HEK293 (cell line): ENCODE measurements around the gene FBL.

Source experiments
- CTCF ChIA-PET: fragments of 350-600 bp; formaldehyde crosslinking; extraction: SDS; loops from one replicate; lab custom pipeline; 2021; ENCODE audit warnings: antibody characterized with exemption; lab: Yijun Ruan, JAX
- POLR2A ChIA-PET: fragments of 300-600 bp; formaldehyde crosslinking; extraction: SDS; loops from one replicate; lab custom pipeline; 2020; ENCODE audit warnings: antibody characterized with exemption, inconsistent platforms; lab: Yijun Ruan, JAX
- H3K27ac ChIP-seq: fragments of 200-500 bp; sonication (Bioruptor generic); 2 replicates; pipeline ENCODE4 v1.5.1; 2014; ENCODE audit warnings: low read depth, low read length, control low read depth, inconsistent platforms; ENCODE audit errors: extremely low read depth
- H3K36me3 ChIP-seq, 2 experiments: fragments of 200-500 bp in 1 of 2; sonication (Bioruptor generic) in 1 of 2; 1 replicate in 1 of 2; 2 replicates in 1 of 2; pipeline ENCODE4 v1.5.1; 2014 to 2017; ENCODE audit warnings: inconsistent platforms in 2 of 2, low read length in 2 of 2; ENCODE audit not compliant: control insufficient read depth in 2 of 2, insufficient read depth in 1 of 2
- H3K4me1 ChIP-seq: fragments of 200-500 bp; sonication (Bioruptor generic); 2 replicates; pipeline ENCODE4 v1.5.1; 2014; ENCODE audit warnings: mild to moderate bottlenecking, low read length, inconsistent platforms; ENCODE audit not compliant: control insufficient read depth, insufficient read depth
- H3K4me3 ChIP-seq: 2 replicates; pipeline ENCODE4 v1.5.1; 2011; ENCODE audit warnings: low read depth, mild to moderate bottlenecking, control low read depth, low read length, moderate library complexity
- H3K9me3 ChIP-seq: fragments of 200-500 bp; sonication (Bioruptor generic); 2 replicates; pipeline ENCODE4 v1.5.1; 2014; ENCODE audit warnings: low read depth, low read length, inconsistent platforms; ENCODE audit not compliant: control insufficient read depth, insufficient read depth
- BCL11B ChIP-seq: fragments of 450-650 bp; formaldehyde crosslinking; IDR thresholded peaks from 2 replicates; pipeline ENCODE4 v1.5.1; 2016; ENCODE audit warnings: low read depth, missing biosample characterization, missing genetic modification characterization
- EGR2 ChIP-seq: fragments of 450-650 bp; formaldehyde crosslinking; IDR thresholded peaks from 2 replicates; pipeline ENCODE4 v1.5.1; 2016; ENCODE audit warnings: low read depth, missing biosample characterization, missing genetic modification characterization
- GLIS1 ChIP-seq: fragments of 450-650 bp; formaldehyde crosslinking; IDR thresholded peaks from 2 replicates; pipeline ENCODE4 v1.5.1; 2016; ENCODE audit warnings: missing biosample characterization, missing genetic modification characterization
- GLIS2 ChIP-seq: fragments of 450-650 bp; formaldehyde crosslinking; IDR thresholded peaks from 2 replicates; pipeline ENCODE4 v1.5.1; 2016; ENCODE audit warnings: missing biosample characterization, missing genetic modification characterization
- KLF9 ChIP-seq: fragments of 450-650 bp; formaldehyde crosslinking; IDR thresholded peaks from 2 replicates; pipeline ENCODE4 v1.5.1; 2016; ENCODE audit warnings: missing biosample characterization, missing genetic modification characterization, low read depth
- SP2 ChIP-seq: fragments of 450-650 bp; formaldehyde crosslinking; IDR thresholded peaks from 2 replicates; pipeline ENCODE4 v1.5.1; 2016; ENCODE audit warnings: missing biosample characterization, missing genetic modification characterization
- SP3 ChIP-seq: fragments of 450-650 bp; formaldehyde crosslinking; IDR thresholded peaks from 2 replicates; pipeline ENCODE4 v1.5.1; 2016; ENCODE audit warnings: missing biosample characterization, missing genetic modification characterization
- ZBTB17 ChIP-seq: fragments of 450-650 bp; formaldehyde crosslinking; IDR thresholded peaks from 2 replicates; pipeline ENCODE4 v1.5.1; 2016; ENCODE audit warnings: missing biosample characterization, missing genetic modification characterization
- ZBTB8A ChIP-seq: fragments of 450-650 bp; formaldehyde crosslinking; IDR thresholded peaks from 2 replicates; pipeline ENCODE4 v1.5.1; 2016; ENCODE audit warnings: missing biosample characterization, missing genetic modification characterization
- ZFHX2 ChIP-seq: fragments of 450-650 bp; formaldehyde crosslinking; conservative IDR thresholded peaks from 2 replicates; pipeline ENCODE4 v1.5.1; 2016; ENCODE audit warnings: missing biosample characterization, missing genetic modification characterization
- ZFP37 ChIP-seq: fragments of 450-650 bp; formaldehyde crosslinking; IDR thresholded peaks from 2 replicates; pipeline ENCODE4 v1.5.1; 2016; ENCODE audit warnings: missing biosample characterization, missing genetic modification characterization
- ZIC2 ChIP-seq: fragments of 450-650 bp; formaldehyde crosslinking; IDR thresholded peaks from 2 replicates; pipeline ENCODE4 v1.5.1; 2016; ENCODE audit warnings: missing biosample characterization, missing genetic modification characterization
- ZNF121 ChIP-seq: fragments of 450-650 bp; formaldehyde crosslinking; IDR thresholded peaks from 2 replicates; pipeline ENCODE4 v1.5.1; 2016; ENCODE audit warnings: missing biosample characterization, missing genetic modification characterization
- ZNF16 ChIP-seq: fragments of 450-650 bp; formaldehyde crosslinking; IDR thresholded peaks from 2 replicates; pipeline ENCODE4 v1.5.1; 2016; ENCODE audit warnings: low read depth, missing biosample characterization, missing genetic modification characterization
- ZNF335 ChIP-seq: fragments of 450-650 bp; formaldehyde crosslinking; conservative IDR thresholded peaks from 2 replicates; pipeline ENCODE4 v1.5.1; 2016; ENCODE audit warnings: missing biosample characterization, missing genetic modification characterization
- ZNF416 ChIP-seq: fragments of 450-650 bp; formaldehyde crosslinking; IDR thresholded peaks from 2 replicates; pipeline ENCODE4 v1.5.1; 2016; ENCODE audit warnings: missing biosample characterization, missing genetic modification characterization
- ZNF549 ChIP-seq: fragments of 450-650 bp; IDR thresholded peaks from 2 replicates; pipeline ENCODE4 v1.5.1; 2018; ENCODE audit warnings: missing biosample characterization, missing genetic modification characterization, mild to moderate bottlenecking, inconsistent platforms, moderate library complexity
- ZNF561 ChIP-seq: fragments of 450-650 bp; IDR thresholded peaks from 2 replicates; pipeline ENCODE4 v1.5.1; 2018; ENCODE audit warnings: missing biosample characterization, missing genetic modification characterization, borderline replicate concordance
- ZNF626 ChIP-seq: fragments of 450-650 bp; sonication (Bioruptor Pico); formaldehyde crosslinking; IDR thresholded peaks from 2 replicates; pipeline ENCODE4 v1.5.1; 2018; ENCODE audit warnings: missing biosample characterization, missing genetic modification characterization, inconsistent platforms
- ZNF785 ChIP-seq: fragments of 450-650 bp; formaldehyde crosslinking; IDR thresholded peaks from 2 replicates; pipeline ENCODE4 v1.5.1; 2016; ENCODE audit warnings: missing biosample characterization, missing genetic modification characterization
- TF ChIP-seq, protein P1 (sequence below): fragments of 450-650 bp; formaldehyde crosslinking; IDR thresholded peaks from 2 replicates; pipeline ENCODE4 v1.5.1; 2016; ENCODE audit warnings: missing biosample characterization, missing genetic modification characterization
- TF ChIP-seq, protein P2 (sequence below): fragments of 450-650 bp; formaldehyde crosslinking; IDR thresholded peaks from 2 replicates; pipeline ENCODE4 v1.5.1; 2017; ENCODE audit warnings: missing biosample characterization, missing genetic modification characterization
- TF ChIP-seq, protein P3 (sequence below): fragments of 450-650 bp; formaldehyde crosslinking; IDR thresholded peaks from 2 replicates; pipeline ENCODE4 v1.5.1; 2016; ENCODE audit warnings: missing biosample characterization, missing genetic modification characterization
- TF ChIP-seq, protein P4 (sequence below): fragments of 450-650 bp; formaldehyde crosslinking; IDR thresholded peaks from 2 replicates; pipeline ENCODE4 v1.5.1; 2016; ENCODE audit warnings: missing biosample characterization, missing genetic modification characterization
- TF ChIP-seq, protein P5 (sequence below): fragments of 450-650 bp; formaldehyde crosslinking; IDR thresholded peaks from 2 replicates; pipeline ENCODE4 v1.5.1; 2016; ENCODE audit warnings: missing biosample characterization, missing genetic modification characterization

The FBL gene

DNA sequence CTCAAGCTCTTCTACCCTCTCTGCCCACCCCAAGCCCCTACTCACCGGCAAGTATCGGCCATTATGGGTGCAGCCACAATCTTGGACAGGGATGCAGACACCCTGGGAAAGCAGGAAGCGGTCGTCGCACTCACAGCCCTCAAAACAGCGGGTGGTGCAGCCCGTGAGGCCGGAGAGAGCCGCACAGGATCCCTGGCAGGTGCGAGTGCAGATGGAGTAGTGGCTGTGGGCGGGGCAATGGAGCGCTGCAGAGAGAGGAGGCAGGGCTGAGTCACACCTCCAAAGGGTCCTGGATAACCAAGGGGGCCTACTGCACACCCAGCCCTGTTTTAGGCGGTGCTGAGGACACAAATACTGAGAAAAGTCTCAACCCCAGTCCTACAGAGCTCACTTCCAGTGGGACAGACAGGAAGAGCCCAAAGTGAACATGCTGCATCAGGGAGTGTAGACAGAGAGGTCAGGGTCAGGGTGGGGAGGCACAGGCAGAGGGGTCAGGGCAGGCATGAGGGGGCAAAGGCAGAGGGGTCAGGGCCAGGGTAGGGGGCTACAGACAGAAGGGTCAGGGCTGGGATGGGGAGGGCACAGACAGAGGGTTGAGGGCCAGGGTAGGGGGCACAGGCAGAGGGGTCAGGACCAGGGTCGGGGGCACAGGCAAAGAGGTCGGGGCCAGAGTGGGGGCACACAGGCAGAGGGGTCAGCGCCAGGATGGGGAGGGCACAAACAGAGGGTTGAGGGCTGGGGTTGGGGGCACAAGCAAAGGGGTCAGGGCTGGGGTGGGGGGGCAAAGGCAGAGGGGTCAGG, 24.2 kb upstream of the FBL start:
- ChIA-PET POLR2A (interaction anchor here (0.7 to 1.5 kb wide), 3 partner anchors 24 to 100 kb away, joined by 3 to 5 read pairs (median 5); partner anchors contain the start of genes FBL and PSMC4), CTCF (interaction anchor here (2.8 kb wide), 1 partner anchor 26 kb away, joined by 13 read pairs; no protein-coding TSS in a partner anchor)
- peaks cover 6% of the 10 kb centered on the region for H3K4me1 ChIP-seq
- H3K9me3 ChIP-seq, result no peaks in the 10 kb centered on the region
- no peak overlapping the region for H3K4me3 ChIP-seq
- H3K27ac ChIP-seq, result no peak overlapping the region
- no peaks in the 10 kb centered on the region for H3K36me3 ChIP-seq
- TF ChIP-seq ZNF549, result no peak
- TF ChIP-seq SP3 (tag by site-specific recombination), result peak; percentile 55; the same call in 1 of the 2 replicates
- no peak for TF ChIP-seq ZNF626 (tag by site-specific recombination)
- peak; percentile 99 for TF ChIP-seq ZBTB17 (tag by site-specific recombination)
- no peak for TF ChIP-seq GLIS2
- TF ChIP-seq ZNF416 (tag by site-specific recombination), result no peak
- TF ChIP-seq ZNF335 (tag by site-specific recombination), result peak; percentile 92
- peak; percentile 83 for TF ChIP-seq GLIS1
- TF ChIP-seq KLF9 (tag by site-specific recombination), result peak; percentile 82
- TF ChIP-seq, protein P1, sequence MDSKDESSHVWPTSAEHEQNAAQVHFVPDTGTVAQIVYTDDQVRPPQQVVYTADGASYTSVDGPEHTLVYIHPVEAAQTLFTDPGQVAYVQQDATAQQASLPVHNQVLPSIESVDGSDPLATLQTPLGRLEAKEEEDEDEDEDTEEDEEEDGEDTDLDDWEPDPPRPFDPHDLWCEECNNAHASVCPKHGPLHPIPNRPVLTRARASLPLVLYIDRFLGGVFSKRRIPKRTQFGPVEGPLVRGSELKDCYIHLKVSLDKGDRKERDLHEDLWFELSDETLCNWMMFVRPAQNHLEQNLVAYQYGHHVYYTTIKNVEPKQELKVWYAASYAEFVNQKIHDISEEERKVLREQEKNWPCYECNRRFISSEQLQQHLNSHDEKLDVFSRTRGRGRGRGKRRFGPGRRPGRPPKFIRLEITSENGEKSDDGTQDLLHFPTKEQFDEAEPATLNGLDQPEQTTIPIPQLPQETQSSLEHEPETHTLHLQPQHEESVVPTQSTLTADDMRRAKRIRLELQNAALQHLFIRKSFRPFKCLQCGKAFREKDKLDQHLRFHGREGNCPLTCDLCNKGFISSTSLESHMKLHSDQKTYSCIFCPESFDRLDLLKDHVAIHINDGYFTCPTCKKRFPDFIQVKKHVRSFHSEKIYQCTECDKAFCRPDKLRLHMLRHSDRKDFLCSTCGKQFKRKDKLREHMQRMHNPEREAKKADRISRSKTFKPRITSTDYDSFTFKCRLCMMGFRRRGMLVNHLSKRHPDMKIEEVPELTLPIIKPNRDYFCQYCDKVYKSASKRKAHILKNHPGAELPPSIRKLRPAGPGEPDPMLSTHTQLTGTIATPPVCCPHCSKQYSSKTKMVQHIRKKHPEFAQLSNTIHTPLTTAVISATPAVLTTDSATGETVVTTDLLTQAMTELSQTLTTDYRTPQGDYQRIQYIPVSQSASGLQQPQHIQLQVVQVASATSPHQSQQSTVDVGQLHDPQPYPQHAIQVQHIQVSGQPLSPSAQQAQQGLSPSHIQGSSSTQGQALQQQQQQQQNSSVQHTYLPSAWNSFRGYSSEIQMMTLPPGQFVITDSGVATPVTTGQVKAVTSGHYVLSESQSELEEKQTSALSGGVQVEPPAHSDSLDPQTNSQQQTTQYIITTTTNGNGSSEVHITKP (tag by site-specific recombination), result peak; percentile 72
- TF ChIP-seq ZNF561 (tag by site-specific recombination), result no peak
- TF ChIP-seq, protein P2, sequence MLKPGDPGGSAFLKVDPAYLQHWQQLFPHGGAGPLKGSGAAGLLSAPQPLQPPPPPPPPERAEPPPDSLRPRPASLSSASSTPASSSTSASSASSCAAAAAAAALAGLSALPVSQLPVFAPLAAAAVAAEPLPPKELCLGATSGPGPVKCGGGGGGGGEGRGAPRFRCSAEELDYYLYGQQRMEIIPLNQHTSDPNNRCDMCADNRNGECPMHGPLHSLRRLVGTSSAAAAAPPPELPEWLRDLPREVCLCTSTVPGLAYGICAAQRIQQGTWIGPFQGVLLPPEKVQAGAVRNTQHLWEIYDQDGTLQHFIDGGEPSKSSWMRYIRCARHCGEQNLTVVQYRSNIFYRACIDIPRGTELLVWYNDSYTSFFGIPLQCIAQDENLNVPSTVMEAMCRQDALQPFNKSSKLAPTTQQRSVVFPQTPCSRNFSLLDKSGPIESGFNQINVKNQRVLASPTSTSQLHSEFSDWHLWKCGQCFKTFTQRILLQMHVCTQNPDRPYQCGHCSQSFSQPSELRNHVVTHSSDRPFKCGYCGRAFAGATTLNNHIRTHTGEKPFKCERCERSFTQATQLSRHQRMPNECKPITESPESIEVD (tag by site-specific recombination), result no peak
- no peak for TF ChIP-seq ZNF785 (tag by site-specific recombination)
- peak; percentile 53 for TF ChIP-seq SP2 (tag by site-specific recombination)
- TF ChIP-seq ZIC2 (tag by site-specific recombination), result peak; percentile 83
- TF ChIP-seq, protein P3, sequence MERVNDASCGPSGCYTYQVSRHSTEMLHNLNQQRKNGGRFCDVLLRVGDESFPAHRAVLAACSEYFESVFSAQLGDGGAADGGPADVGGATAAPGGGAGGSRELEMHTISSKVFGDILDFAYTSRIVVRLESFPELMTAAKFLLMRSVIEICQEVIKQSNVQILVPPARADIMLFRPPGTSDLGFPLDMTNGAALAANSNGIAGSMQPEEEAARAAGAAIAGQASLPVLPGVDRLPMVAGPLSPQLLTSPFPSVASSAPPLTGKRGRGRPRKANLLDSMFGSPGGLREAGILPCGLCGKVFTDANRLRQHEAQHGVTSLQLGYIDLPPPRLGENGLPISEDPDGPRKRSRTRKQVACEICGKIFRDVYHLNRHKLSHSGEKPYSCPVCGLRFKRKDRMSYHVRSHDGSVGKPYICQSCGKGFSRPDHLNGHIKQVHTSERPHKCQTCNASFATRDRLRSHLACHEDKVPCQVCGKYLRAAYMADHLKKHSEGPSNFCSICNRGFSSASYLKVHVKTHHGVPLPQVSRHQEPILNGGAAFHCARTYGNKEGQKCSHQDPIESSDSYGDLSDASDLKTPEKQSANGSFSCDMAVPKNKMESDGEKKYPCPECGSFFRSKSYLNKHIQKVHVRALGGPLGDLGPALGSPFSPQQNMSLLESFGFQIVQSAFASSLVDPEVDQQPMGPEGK, result 0 out of 2 replicates have a peak, but pooled peaks have one; percentile 46
- TF ChIP-seq ZFP37 (tag by site-specific recombination), result 0 out of 2 replicates have a peak, but pooled peaks have one; percentile 36
- TF ChIP-seq EGR2 (tag by site-specific recombination), result 0 out of 2 replicates have a peak, but pooled peaks have one; percentile 20
- peak; percentile 66 for TF ChIP-seq ZBTB8A (tag by site-specific recombination)
- TF ChIP-seq, protein P4, sequence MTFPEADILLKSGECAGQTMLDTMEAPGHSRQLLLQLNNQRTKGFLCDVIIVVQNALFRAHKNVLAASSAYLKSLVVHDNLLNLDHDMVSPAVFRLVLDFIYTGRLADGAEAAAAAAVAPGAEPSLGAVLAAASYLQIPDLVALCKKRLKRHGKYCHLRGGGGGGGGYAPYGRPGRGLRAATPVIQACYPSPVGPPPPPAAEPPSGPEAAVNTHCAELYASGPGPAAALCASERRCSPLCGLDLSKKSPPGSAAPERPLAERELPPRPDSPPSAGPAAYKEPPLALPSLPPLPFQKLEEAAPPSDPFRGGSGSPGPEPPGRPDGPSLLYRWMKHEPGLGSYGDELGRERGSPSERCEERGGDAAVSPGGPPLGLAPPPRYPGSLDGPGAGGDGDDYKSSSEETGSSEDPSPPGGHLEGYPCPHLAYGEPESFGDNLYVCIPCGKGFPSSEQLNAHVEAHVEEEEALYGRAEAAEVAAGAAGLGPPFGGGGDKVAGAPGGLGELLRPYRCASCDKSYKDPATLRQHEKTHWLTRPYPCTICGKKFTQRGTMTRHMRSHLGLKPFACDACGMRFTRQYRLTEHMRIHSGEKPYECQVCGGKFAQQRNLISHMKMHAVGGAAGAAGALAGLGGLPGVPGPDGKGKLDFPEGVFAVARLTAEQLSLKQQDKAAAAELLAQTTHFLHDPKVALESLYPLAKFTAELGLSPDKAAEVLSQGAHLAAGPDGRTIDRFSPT (tag by site-specific recombination), result peak; percentile 14; the same call in 1 of the 2 replicates
- TF ChIP-seq ZNF16 (tag by site-specific recombination), result no peak
- TF ChIP-seq BCL11B (tag by site-specific recombination), result peak; percentile 47; the same call in 1 of the 2 replicates
- no peak for TF ChIP-seq ZNF121
- peak; percentile 70 for TF ChIP-seq ZFHX2
- TF ChIP-seq, protein P5, sequence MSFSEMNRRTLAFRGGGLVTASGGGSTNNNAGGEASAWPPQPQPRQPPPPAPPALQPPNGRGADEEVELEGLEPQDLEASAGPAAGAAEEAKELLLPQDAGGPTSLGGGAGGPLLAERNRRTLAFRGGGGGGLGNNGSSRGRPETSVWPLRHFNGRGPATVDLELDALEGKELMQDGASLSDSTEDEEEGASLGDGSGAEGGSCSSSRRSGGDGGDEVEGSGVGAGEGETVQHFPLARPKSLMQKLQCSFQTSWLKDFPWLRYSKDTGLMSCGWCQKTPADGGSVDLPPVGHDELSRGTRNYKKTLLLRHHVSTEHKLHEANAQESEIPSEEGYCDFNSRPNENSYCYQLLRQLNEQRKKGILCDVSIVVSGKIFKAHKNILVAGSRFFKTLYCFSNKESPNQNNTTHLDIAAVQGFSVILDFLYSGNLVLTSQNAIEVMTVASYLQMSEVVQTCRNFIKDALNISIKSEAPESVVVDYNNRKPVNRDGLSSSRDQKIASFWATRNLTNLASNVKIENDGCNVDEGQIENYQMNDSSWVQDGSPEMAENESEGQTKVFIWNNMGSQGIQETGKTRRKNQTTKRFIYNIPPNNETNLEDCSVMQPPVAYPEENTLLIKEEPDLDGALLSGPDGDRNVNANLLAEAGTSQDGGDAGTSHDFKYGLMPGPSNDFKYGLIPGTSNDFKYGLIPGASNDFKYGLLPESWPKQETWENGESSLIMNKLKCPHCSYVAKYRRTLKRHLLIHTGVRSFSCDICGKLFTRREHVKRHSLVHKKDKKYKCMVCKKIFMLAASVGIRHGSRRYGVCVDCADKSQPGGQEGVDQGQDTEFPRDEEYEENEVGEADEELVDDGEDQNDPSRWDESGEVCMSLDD (tag by site-specific recombination), result 0 out of 2 replicates have a peak, but pooled peaks have one; percentile 21
